Measurements from ENCODE around the gene PDHX.

DNA sequence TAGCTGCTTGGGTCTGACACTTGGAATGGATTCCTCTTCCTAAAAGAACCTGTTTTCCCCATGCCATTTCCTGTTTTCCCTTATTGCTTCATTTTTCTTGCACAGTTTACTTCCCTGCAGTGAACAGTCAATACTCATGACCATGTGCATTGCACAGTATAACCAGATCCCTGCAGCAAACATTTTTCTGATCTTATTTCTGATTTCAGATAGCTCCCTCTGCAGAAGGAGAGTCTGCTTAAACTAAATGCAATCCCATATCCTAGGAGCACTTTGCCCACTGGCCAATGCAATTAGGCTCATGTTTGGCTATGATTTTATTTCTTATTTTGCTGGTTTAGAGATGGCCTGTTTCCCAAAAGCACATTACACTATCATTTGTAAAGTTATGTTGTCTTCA is 125.8 kb downstream of the PDHX start:
- TF ChIP-seq POLR2AphosphoS5 (IDR thresholded peaks at IDR 0.05; ENCODE audit: borderline replicate concordance, low read depth, low read length) (no peak), EZH2 (IDR thresholded peaks at IDR 0.05) (no peak)

All from SK-N-MC (cell line).